Thyroid gland (tissue), 4 donors: ENCODE results near the gene C9orf50. TPM values are rescaled to one million over a fixed set of nuclear protein-coding genes. Genes with fewer than 3 reads are reported as not detected.

Experiments used
- DNase-seq, 2 donors: peaks; one replicate each; pipeline ENCODE4 v3.0.0-alpha.2; 2019
- H3K27ac ChIP-seq, 3 donors: fragments of 200-600 bp; sonication (generic); 1 replicate in 2 of 3; 2 replicates in 1 of 3; pipeline ENCODE4 v1.5.1; 2016 to 2019; ENCODE audit warnings: mild to moderate bottlenecking in 1 of 3, moderate library complexity in 1 of 3
- H3K27me3 ChIP-seq: fragments of 200-600 bp; sonication (generic); one replicate; pipeline ENCODE4 v1.5.1; 2019
- H3K36me3 ChIP-seq, 2 donors: fragments of 200-600 bp; sonication (generic); one replicate each; pipeline ENCODE4 v1.5.1; 2016 to 2019
- H3K4me1 ChIP-seq, 2 donors: fragments of 200-600 bp; sonication (generic); one replicate each; pipeline ENCODE4 v1.5.1; 2017 to 2019
- H3K4me3 ChIP-seq, 3 donors: fragments of 200-600 bp; sonication (generic); replicated peaks in 1 of 3; 1 replicate in 2 of 3; 2 replicates in 1 of 3; pipeline ENCODE4 v1.5.1; 2016; ENCODE audit warnings: mild to moderate bottlenecking in 1 of 3
- H3K9me3 ChIP-seq: fragments of 200-600 bp; sonication (generic); one replicate; pipeline ENCODE4 v1.5.1; 2017
- POLR2A ChIP-seq, 2 donors: fragments of 450-650 bp; IDR thresholded peaks; one replicate each; pipeline ENCODE4 v1.6.1; 2017; ENCODE audit warnings: antibody characterized with exemption in 2 of 2, mild to moderate bottlenecking in 2 of 2, moderate library complexity in 1 of 2
- WGBS, 2 donors: methylation state at CpG; one replicate each; pipeline ENCODE4 v1.1.5; 2017; 5-methylcytosine and 5-hydroxymethylcytosine counted together
- intact Hi-C: fragments of 100-400 bp; cut with DNase I; formaldehyde crosslinking; loops from one replicate; pipeline ENCODE4 v1.15.1; 2023
- total RNA-seq, 4 donors: library from RNA; depleted of rRNA; stranded (reverse); fragments of >200 nt; gene quantifications; one replicate each; pipeline ENCODE4 v1.2.3, GENCODE V29; 2016
- TF ChIP-seq, protein P1 (sequence below), 6 experiments: fragments of 200-600 bp in 3 of 6; fragments of 450-650 bp in 3 of 6; sonication (generic) in 3 of 6; IDR thresholded peaks; one replicate each; pipeline ENCODE4 v1.5.1; 2016 to 2019; ENCODE audit warnings: antibody characterized with exemption in 6 of 6, mild to moderate bottlenecking in 2 of 6, inconsistent platforms in 1 of 6, moderate library complexity in 1 of 6

The C9orf50 gene
- total RNA-seq, 4 donors from 2014 or later, result not detected

DNA sequence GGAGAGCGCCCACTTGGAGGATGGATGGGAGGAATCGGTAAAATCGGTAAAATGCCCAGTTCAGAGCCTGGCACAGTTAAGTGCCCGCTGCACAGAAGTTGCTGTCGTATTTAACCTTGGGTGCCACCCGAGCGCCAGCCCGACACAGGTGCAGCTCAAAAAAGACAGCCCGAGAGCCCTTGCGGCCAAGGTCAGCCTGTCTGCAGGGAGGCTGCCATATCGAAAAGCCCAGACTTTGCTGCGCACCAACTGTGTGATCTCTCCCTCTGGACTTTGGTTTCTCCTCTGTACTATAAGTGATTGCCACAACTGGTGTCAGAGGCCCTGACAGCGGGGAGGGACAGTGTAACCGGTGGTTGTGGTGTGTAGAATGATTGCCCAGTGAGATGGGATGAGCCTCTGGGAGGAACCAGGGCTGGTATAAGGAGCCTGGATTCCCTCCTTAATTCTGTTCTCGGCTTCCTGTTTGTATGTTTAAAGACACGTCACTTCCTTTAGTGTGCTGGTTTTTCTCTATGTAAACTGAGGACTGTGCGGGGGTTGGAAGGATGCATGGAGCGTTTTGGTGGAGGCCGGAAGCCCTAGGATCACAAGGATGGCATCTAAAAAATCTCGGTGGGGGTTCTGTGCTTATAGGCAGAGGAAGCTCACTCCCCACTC is 5.9 kb upstream of the C9orf50 start:
- Histone ChIP-seq H3K4me1 (peaks cover 21 to 43% of the 10 kb centered on the region in 2 donors), H3K4me3 (peak overlapping the region; percentile 28 to 72 (median 51)), H3K9me3 (no peaks in the 10 kb centered on the region), H3K27me3 (no peaks in the 10 kb centered on the region), H3K27ac (peak overlapping the region; percentile 48 to 90 (median 70)), H3K36me3 (no peaks in the 10 kb centered on the region)
- no peak for TF ChIP-seq POLR2A (IDR thresholded peaks at IDR 0.05)
- TF ChIP-seq, protein P1, sequence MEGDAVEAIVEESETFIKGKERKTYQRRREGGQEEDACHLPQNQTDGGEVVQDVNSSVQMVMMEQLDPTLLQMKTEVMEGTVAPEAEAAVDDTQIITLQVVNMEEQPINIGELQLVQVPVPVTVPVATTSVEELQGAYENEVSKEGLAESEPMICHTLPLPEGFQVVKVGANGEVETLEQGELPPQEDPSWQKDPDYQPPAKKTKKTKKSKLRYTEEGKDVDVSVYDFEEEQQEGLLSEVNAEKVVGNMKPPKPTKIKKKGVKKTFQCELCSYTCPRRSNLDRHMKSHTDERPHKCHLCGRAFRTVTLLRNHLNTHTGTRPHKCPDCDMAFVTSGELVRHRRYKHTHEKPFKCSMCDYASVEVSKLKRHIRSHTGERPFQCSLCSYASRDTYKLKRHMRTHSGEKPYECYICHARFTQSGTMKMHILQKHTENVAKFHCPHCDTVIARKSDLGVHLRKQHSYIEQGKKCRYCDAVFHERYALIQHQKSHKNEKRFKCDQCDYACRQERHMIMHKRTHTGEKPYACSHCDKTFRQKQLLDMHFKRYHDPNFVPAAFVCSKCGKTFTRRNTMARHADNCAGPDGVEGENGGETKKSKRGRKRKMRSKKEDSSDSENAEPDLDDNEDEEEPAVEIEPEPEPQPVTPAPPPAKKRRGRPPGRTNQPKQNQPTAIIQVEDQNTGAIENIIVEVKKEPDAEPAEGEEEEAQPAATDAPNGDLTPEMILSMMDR (IDR thresholded peaks at IDR 0.05), result no peak
- DNase-seq, result peak in 1 of 2 donors; percentile 36
- intact Hi-C loops, result no loop called here
- WGBS, 2 donors, result 6 to 7% methylated on average over 19 to 20 of the region's 20 CpGs

DNA sequence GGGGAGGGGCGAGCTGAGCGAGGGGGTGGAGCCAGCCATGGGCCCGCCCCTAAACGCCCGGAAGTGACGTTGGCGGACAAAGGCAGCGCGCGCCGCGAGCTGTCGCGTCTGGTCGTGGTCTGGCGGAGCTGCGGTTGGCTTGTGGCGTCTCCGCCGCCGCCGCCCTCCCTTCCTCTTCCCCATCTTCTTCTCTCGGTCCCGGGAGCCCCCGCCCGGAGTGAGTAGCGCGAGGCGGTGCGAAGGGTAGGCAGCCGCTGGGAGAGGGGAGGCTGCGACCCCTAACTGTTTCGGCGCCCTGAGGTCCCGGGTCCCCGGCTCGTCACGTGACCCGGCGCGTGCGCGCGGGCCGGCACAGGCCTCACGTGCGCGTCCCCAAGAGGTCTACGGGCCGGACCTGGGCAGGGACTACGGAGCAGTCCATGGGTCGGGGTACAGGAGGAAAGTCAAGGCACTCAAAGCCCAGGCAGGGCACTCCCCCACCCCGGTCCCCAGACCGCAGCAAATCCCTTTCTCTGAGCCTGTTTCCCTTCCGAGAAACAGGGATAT is 5.3 kb upstream of the C9orf50 start, which contains the start of gene NTMT1:
Gene NTMT1 (plus strand): TSS at position 85 of the 546 bp plus-strand sequence. CDS start 6,541 bp downstream, outside the sequence.
- 0 to 1% methylated on average over 30 to 42 of the region's 55 CpGs for WGBS, 2 donors
- intact Hi-C loops, result no loop called here

DNA sequence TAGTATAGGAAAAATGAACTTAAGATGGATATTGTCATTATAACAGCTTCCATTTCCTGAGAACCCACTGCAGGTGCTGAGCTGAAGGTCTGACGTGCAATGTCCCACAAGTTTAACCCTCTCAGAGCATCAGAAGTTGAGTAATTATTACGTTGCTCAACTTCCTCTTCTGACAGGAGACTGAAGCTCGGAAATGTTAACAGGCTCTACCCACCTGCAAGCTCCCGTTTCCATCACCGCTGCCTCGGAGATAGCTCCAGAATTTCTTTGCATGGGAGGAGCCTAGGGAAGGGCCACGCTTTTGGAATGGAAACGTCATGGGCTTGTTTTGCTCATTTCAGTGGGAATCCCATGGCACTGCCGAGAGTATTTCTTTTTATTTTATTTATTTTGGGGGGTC is 4.0 kb upstream of the C9orf50 start:
- intact Hi-C loops, result no loop called here
- Histone ChIP-seq H3K4me1 (peaks cover 22 to 41% of the 10 kb centered on the region in 2 donors), H3K9me3 (no peaks in the 10 kb centered on the region), H3K36me3 (no peaks in the 10 kb centered on the region), H3K27ac (no peak overlapping the region), H3K27me3 (no peaks in the 10 kb centered on the region), H3K4me3 (no peak overlapping the region)
- TF ChIP-seq, protein P1 (IDR thresholded peaks at IDR 0.05), result no peak
- TF ChIP-seq POLR2A (IDR thresholded peaks at IDR 0.05), result no peak
- 46 to 53% methylated on average over 9 of the region's 9 CpGs for WGBS, 2 donors
- no peak for DNase-seq

More for the DNA sequence above, 5.3 kb upstream of the C9orf50 start, which contains the start of gene NTMT1:
- Histone ChIP-seq H3K9me3 (no peaks in the 10 kb centered on the region), H3K27me3 (no peaks in the 10 kb centered on the region), H3K36me3 (no peaks in the 10 kb centered on the region), H3K4me1 (peaks cover 18 to 38% of the 10 kb centered on the region in 2 donors), H3K27ac (peak within 1 kb of the TSS; percentile 48 to 90 (median 70)), H3K4me3 (peak within 1 kb of the TSS; percentile 28 to 72 (median 51))
- peak; percentile 82 for DNase-seq
- TF ChIP-seq, protein P1 (IDR thresholded peaks at IDR 0.05), result peak in 1 of 6 experiments; percentile 23
- peak; percentile 59 to 95 for TF ChIP-seq POLR2A (IDR thresholded peaks at IDR 0.05)

DNA sequence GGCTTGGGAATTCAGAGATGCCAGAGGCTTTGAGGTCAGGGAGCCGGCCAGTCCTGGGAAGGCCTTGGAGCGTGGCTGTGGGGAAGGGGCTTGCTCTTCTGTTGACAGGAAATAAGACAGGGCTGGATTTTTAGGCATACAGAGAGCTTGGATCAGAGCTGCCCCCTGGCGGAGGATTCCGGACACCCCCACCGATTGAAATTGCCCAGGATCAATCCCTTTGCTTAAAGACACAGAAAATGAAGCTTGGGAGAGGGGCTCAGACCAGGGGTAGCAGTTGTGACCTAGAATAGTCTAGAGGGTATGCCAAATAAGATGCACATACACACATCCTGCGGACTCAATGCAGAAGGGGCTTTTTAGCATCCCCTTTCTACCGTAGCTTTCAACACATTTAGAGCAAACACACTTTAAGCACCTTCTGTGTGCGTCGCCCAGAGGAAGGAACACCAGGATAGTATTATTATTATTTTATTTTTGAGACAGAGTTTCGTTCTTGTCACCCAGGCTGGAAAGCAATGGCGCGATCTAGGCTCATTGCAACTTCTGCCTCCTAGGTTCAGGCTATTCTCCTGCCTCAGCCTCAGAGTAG is 3.4 kb upstream of the C9orf50 start:
- 41 to 43% methylated on average over 12 of the region's 12 CpGs for WGBS, 2 donors
- Histone ChIP-seq H3K27ac (no peak overlapping the region), H3K4me1 (peaks cover 22 to 46% of the 10 kb centered on the region in 2 donors), H3K27me3 (no peaks in the 10 kb centered on the region), H3K4me3 (no peak overlapping the region), H3K36me3 (no peaks in the 10 kb centered on the region), H3K9me3 (no peaks in the 10 kb centered on the region)
- intact Hi-C loops, result no loop called here
- peak; percentile 54 to 57 for DNase-seq
- no peak for TF ChIP-seq POLR2A (IDR thresholded peaks at IDR 0.05)
- TF ChIP-seq, protein P1 (IDR thresholded peaks at IDR 0.05), result peak; percentile 37 to 67 (median 52)

DNA sequence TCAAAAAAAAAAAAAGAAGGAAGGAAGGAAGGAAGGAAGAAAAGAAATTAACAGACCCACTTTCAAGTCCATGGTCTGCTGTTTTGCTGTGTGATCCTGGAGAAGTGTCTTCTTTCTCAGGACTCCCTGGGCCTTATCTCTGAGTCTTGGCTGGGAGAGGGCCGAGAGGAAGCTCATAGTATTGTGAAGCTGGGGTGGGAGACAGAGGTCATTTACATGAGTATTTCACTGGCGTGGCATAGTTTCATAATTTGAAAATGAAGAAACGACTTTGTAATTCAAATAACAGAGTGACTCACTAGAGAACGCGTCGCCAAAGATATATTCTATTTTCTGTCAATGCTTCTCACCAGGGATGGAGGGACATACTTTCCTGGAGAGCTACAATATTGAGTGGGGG is 2.4 kb upstream of the C9orf50 start:
- H3K4me3 ChIP-seq, result no peak overlapping the region
- TF ChIP-seq, protein P1 (IDR thresholded peaks at IDR 0.05), result no peak
- TF ChIP-seq POLR2A (IDR thresholded peaks at IDR 0.05), result no peak
- H3K9me3 ChIP-seq, result no peaks in the 10 kb centered on the region
- peaks cover 22 to 37% of the 10 kb centered on the region in 2 donors for H3K4me1 ChIP-seq
- H3K36me3 ChIP-seq, result no peaks in the 10 kb centered on the region
- WGBS, 2 donors, result 71 to 75% methylated on average over 6 of the region's 6 CpGs
- no peak overlapping the region for H3K27ac ChIP-seq
- no peak for DNase-seq
- intact Hi-C loops, result no loop called here
- no peaks in the 10 kb centered on the region for H3K27me3 ChIP-seq
